Measurements from ENCODE around the gene ANKDD1A.

ANKDD1A gene

DNA sequence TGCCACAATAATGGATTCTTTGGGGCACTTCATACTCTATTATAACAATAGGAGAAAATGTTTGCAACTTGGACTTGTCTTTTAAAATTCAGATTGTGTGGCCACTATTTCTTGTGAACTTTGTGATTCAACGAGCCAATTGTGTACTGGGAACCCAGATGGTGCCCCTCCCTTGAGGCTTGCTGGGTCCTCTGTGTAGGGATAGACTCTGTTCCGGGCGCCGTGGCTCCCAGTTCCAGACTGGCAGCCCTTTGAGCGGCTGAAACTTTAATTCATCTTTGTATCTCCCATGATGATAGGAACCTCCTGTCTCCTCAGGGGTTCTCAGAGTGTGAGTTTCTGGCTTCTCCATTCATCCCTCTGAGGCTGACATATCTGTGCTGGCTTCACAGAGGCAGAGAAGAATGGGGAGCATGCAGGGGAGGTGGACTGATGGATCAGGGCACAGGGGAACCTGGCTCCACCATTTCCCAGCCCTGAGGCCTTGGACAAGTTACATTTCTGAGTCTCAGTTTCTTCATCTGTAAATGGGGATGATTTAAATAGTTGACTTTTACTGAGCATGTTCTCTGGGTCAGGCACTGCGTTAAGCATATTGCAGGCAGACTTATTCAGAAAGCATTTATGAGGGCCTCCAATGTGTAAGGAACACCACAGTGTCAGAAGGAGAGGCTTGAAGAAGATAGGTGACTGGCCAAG, 15.2 kb upstream of the ANKDD1A start:
- no peak for DNase-seq

- DNase-seq: peak; percentile 54
These were observed 14.2 kb upstream of the ANKDD1A start for GRCh38 chr15:64897345-64897985.

GRCh38 chr15:64898406-64898805, 13.3 kb upstream of the ANKDD1A start:
- DNase-seq: no peak

DNA sequence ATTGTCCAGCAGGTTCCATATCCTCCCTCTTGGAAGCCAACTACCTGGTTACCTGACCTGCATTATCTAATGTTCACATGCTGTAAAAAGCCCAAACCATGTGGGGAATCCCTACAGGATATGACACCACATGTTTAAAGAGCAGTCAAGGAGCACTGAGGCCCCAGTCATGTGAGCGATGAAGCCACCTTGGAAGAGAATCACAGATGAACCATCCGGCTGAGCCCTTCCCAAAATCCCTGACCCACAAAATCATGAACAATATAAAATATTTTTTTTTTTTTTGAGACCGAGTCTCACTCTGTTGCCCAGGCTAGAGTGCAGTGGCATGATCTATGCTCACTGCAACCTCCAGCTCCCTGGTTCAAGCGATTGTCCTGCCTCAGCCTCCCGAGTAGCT, 10.6 kb upstream of the ANKDD1A start:
- no peak for DNase-seq

DNA sequence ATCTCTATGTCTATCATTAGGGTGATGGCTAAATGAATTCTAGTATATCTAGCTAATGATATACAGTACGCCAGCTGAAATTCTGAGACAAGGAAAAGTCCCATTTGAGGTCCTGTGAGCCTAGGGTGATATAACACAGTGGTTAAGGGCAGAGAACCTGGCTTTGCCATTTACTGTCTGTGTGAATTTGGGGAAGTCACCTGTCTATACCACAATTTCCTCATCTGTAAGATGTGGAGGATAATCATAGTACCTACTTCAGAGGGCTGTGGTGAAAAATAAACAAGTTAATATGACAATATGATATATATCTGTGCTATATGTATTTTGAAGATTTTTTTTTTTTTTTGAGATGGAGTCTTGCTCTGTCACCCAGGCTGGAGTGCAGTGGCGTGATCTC, 9.8 kb upstream of the ANKDD1A start:
- DNase-seq: no peak

- DNase-seq: no peak
These were observed 8.8 kb upstream of the ANKDD1A start for GRCh38 chr15:64902863-64903262.

GRCh38 chr15:64903326-64903950, 8.3 kb upstream of the ANKDD1A start:
- no peak for DNase-seq

GRCh38 chr15:64904189-64904588, 7.5 kb upstream of the ANKDD1A start:
- no peak for DNase-seq

- peak; percentile 86 for DNase-seq
These were observed 6.4 kb upstream of the ANKDD1A start for GRCh38 chr15:64905119-64905831.

GRCh38 chr15:64905941-64906340, 5.8 kb upstream of the ANKDD1A start:
- DNase-seq: no peak

GRCh38 chr15:64906402-64906801, 5.3 kb upstream of the ANKDD1A start:
- no peak for DNase-seq

DNA sequence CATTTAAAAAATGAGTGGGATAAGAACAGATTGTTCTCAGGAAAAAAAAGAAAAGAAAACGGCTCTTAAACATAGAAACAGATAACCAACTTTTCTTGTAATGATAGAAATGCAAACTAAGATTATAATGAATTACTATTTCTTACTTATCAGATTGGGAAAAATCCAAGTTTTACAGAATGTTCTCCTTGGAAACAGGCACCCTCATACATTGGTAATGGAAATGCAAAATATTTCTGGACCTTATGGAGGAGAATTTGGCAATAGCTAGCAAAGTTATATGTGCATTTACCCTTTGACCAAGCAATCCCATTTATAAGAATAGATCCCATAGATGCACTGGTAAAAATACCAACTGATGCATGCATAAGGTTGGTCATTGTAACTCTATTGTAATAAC, 3.7 kb upstream of the ANKDD1A start:
- DNase-seq: no peak

DNA sequence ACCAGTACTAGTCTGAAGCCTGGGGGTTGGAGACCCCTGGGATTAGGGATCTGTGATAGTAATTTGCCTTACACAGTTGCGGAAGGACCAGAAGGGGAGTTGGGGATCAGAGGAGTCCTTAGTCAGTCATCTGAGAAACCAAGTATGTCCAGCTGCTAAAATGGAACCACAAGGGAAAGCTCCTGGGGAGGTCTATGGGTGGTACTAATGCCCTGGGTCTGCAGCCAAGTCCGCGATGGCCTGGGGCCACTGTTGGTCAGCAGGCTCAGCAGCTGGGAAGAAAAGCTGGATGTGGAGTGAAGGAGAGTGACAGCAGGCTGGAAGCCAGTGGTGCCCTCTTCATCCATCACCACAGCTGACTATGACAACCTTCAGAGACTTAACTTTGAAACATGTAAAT, 2.2 kb upstream of the ANKDD1A start:
- no peak for DNase-seq

DNA sequence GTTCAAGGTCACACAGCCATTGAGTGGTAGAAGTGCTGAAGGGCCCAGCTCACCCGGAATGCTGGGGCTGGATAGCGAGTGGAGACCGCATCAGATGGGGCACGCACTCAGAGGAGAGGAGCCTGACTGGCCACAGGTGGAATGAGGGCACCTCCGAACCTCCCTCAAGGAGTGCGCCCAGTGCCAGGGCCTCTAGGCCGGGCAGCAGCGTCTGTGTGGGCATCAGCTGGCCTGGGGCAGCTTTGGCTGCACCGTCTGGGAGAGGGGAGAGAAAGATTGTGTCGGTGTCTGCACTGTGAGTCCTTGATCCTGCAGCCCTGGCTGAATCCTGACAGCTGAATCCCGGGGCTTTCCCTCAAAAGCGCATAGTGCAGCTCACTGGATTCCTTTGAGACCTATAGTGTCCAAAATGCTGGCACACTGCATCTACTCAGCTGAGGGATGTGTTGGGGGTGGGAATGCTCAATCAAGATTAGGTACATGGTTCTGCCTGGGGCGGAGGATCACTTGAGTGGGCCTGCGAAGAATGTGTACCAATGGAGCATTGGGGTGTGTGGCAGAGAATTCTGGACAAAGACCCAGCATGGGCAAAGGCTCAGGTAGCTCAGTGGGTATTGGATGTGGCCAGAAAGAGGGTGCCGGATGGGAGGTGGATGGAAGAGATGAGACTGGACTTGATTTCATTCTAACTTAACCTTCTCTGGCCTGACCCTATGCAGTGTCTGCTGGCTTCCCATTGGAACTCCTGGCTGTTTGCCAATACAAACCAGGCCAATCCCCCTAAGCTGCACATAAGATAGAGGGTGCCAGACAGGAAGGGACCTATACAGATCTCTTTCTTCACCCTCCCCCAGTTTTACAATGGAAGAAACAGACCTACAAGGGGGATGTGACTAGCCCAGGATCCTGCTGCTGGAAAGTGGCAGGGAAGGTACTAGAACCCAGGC, 950 bp downstream of the ANKDD1A start:
- no peak for DNase-seq

DNA sequence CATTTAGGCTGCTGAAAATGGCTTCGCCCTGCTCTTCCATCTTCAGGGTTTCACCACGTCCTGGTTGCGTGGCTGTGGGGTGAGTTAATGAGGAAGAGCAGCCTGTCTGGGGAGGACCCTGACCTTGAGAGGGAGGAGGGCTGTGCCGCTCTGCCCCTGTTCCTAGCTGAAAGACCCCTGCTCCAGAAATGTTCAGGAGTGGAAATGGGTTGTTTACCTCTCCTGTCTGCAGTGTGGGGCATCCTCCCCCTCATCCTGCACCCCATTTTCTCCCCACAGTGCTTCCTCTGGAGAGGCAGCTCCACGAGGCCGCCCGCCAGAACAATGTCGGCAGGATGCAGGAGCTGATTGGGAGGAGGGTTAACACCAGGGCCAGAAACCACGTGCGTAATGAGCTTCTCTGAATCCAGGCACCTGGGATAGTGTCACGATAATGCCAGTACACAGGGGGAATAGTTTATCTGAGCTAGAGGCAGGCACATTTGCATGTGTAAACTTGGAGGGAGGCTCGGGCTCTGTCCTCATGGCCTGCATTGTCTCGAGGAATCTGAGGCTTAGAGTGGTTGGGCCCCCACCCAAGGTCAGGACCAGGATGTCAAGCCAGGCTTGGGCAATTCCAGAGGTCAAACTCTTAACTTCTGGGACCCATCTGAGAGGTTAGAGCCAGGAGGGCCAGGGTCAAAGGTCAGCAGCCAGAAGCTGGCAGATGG, 4.0 kb downstream of the ANKDD1A start:
- DNase-seq: no peak

GRCh38 chr15:64916365-64916764, 4.7 kb downstream of the ANKDD1A start:
- DNase-seq: no peak

DNA sequence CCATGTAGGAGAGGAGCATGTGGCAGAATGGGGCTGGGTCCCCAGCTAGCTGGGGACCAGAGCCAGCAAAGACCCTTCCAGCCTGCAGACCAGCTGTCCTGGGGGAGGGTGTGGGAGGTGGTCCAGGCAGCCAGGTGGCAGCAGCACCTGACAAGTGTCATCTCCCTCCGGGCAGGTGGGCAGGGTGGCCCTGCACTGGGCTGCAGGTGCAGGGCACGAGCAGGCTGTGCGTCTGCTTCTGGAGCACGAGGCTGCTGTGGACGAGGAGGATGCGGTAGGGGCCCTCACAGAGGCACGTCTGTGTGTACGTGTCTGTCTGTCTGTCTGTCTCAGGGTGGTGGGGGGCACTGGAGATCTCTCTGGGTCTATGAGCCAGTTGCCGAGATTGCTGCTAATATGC, 5.5 kb downstream of the ANKDD1A start:
- no peak for DNase-seq

- DNase-seq: no peak
These were observed 8.0 kb downstream of the ANKDD1A start for GRCh38 chr15:64919721-64920120.

- DNase-seq: no peak
These were observed 10.0 kb downstream of the ANKDD1A start for GRCh38 chr15:64921711-64922110.

DNA sequence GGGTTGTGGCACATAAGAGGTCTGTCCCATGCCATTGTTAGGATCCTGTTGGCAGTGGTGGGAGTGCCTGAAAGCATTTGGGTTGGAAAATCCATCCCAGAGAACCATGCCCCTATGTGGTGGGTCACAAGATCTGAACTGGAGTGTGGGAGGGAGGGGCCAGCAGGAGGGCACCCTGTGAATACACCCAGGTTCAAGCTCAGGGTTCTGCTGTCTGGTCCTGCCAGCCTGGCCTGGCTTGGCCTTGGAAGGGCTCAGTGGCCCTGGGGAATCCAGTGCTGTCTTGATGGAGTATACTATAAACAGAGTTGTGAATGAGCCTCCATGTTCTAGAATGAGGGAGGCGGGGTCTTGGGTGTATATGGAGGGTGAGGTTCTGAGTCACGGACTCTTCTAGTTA, 11.8 kb downstream of the ANKDD1A start:
- DNase-seq: no peak

DNA sequence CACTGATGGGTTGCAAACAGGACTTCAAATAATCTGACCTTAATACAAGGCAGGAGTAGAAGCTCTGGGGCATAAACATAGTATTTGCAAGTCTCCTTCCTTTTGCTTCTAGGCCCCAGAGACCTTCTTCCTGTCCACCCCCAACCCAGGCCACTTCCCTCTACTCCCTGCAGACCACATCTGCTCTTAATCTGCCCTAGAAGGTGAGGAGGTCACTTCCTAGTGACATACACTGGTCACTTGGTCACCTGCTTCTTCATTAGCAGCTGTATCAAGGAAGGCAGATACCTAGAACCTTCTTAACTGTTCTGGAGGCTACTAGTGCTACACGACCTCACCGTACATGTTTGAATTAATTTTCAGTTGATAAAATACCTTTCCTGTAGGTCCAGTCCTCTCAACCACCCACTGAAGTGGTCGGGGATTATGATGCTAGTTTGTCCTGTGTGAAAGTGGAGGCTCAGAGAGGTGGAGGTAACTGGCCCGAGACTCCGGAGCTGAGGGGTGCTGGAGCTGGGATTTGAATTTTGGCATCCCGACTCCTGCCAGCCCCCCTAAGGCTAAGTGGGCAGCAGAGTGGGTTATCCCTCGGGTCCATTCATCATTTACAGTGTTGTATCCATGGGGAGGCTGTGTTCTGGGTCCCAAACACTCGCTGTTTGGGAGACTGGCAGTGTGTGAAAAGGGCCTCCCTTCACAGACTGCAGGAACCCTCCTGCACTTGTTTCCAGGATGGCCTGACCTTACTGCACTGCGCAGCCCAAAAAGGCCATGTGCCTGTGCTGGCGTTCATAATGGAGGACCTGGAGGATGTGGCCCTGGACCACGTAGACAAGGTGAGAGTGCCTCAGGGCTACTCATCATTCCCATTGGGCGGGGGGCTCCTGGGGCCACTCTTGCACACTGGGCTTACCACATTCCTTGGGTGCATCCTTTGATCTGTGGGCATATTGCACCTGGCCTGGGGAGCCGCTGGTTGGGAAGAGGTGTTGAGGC, 13.9 kb downstream of the ANKDD1A start:
- no peak for DNase-seq
